ENCODE measurements around the gene CHMP1B.

CHMP1B gene

GRCh38 chr18:11851146-11851805 lies at the start of gene CHMP1B:
CHMP1B (plus strand) TSS chr18:11851413; CDS start chr18:11851512, 99 bp downstream.
- DNase-seq = peak; percentile 93 to 95 (median 93)

GRCh38 chr18:11801573-11801972 lies 49.6 kb upstream of the CHMP1B start:
- DNase-seq = no peak

- DNase-seq = no peak
Observed at GRCh38 chr18:11802158-11802557, 49.1 kb upstream of the CHMP1B start.

GRCh38 chr18:11802586-11802985 lies 48.6 kb upstream of the CHMP1B start:
- no peak for DNase-seq

GRCh38 chr18:11807233-11807632 lies 44.0 kb upstream of the CHMP1B start:
- DNase-seq = no peak

GRCh38 chr18:11808001-11808855 lies 43.0 kb upstream of the CHMP1B start:
- no peak for DNase-seq

GRCh38 chr18:11809895-11810294 lies 41.3 kb upstream of the CHMP1B start:
- no peak for DNase-seq

- DNase-seq = no peak
Observed at GRCh38 chr18:11810379-11810778, 40.8 kb upstream of the CHMP1B start.

- DNase-seq = no peak
Observed at GRCh38 chr18:11811009-11811408, 40.2 kb upstream of the CHMP1B start.

GRCh38 chr18:11817229-11817628 lies 34.0 kb upstream of the CHMP1B start:
- no peak for DNase-seq

GRCh38 chr18:11818486-11819203 lies 32.6 kb upstream of the CHMP1B start:
- DNase-seq = no peak

- no peak for DNase-seq
Observed at GRCh38 chr18:11819938-11820337, 31.3 kb upstream of the CHMP1B start.

GRCh38 chr18:11820697-11821096 lies 30.5 kb upstream of the CHMP1B start:
- DNase-seq = no peak

- DNase-seq = no peak
Observed at GRCh38 chr18:11821208-11821607, 30.0 kb upstream of the CHMP1B start.

GRCh38 chr18:11821643-11822237 lies 29.5 kb upstream of the CHMP1B start:
- no peak for DNase-seq

- DNase-seq = no peak
Observed at GRCh38 chr18:11823545-11823944, 27.7 kb upstream of the CHMP1B start.

GRCh38 chr18:11826836-11827235 lies 24.4 kb upstream of the CHMP1B start:
- DNase-seq = no peak

- DNase-seq = no peak
Observed at GRCh38 chr18:11828786-11829432, 22.3 kb upstream of the CHMP1B start.

GRCh38 chr18:11830585-11830984 lies 20.6 kb upstream of the CHMP1B start:
- DNase-seq = no peak

- DNase-seq = no peak
Observed at GRCh38 chr18:11831921-11832320, 19.3 kb upstream of the CHMP1B start.

GRCh38 chr18:11834772-11835171 lies 16.4 kb upstream of the CHMP1B start:
- DNase-seq = no peak

- no peak for DNase-seq
Observed at GRCh38 chr18:11839556-11839955, 11.7 kb upstream of the CHMP1B start.

GRCh38 chr18:11840493-11840892 lies 10.7 kb upstream of the CHMP1B start:
- DNase-seq = no peak
